H1 (cell line): Measurements from ENCODE around the gene SLC37A1. TPM values are rescaled to one million over a fixed set of nuclear protein-coding genes. Genes with fewer than 3 reads are reported as not detected.

Experiments
- CTCF ChIA-PET: fragments of 300-600 bp; sonication (Branson Sonifier 250); formaldehyde crosslinking; loops from one replicate; lab custom pipeline; 2021; ENCODE audit not compliant: partially characterized antibody; lab: Charles Lee
- POLR2A ChIA-PET: fragments of 300-600 bp; sonication (Branson Sonifier 250); formaldehyde crosslinking; loops from one replicate; lab custom pipeline; 2021; ENCODE audit warnings: inconsistent platforms; ENCODE audit not compliant: partially characterized antibody; lab: Charles Lee
- DNase-seq, 2 experiments: peaks; one replicate each; pipeline versions ENCODE4 v3.0.0 to v3.0.0-alpha.2; 2010 to 2022; ENCODE audit warnings: low spot score in 2 of 2, low read depth in 1 of 2, mixed read lengths in 1 of 2
- FAIRE-seq: peaks from 2 replicates; lab custom pipeline; 2011; peaks lifted over from hg19 to GRCh38; lab: Jason Lieb, UNC
- H2AFZ ChIP-seq: 2 replicates; pipeline ENCODE4 v1.8.1; 2012; ENCODE audit warnings: low read length, inconsistent platforms
- H2AK5ac ChIP-seq: 2 replicates; pipeline ENCODE4 v1.6.1; 2013; ENCODE audit warnings: low read depth, low read length
- H2BK120ac ChIP-seq: replicated peaks from 2 replicates; pipeline ENCODE3; 2013; ENCODE audit warnings: low read depth, low read length, inconsistent platforms
- H2BK12ac ChIP-seq: 2 replicates; pipeline ENCODE4 v1.6.1; 2013; ENCODE audit warnings: low read depth, low read length
- H2BK15ac ChIP-seq: 2 replicates; pipeline ENCODE4 v1.6.1; 2013; ENCODE audit warnings: low read length
- H2BK20ac ChIP-seq: 2 replicates; pipeline ENCODE4 v1.6.1; 2013; ENCODE audit warnings: low read length
- H2BK5ac ChIP-seq: 2 replicates; pipeline ENCODE4 v1.6.1; 2013; ENCODE audit warnings: low read depth, low read length
- H3K14ac ChIP-seq: 2 replicates; pipeline ENCODE4 v1.6.1; 2013; ENCODE audit warnings: inconsistent platforms; ENCODE audit not compliant: insufficient read length
- H3K18ac ChIP-seq: 2 replicates; pipeline ENCODE4 v1.6.1; 2013; ENCODE audit warnings: low read length; ENCODE audit errors: extremely low read depth
- H3K23ac ChIP-seq: 2 replicates; pipeline ENCODE4 v1.6.1; 2013; ENCODE audit warnings: inconsistent platforms; ENCODE audit not compliant: insufficient read length
- H3K23me2 ChIP-seq: 2 replicates; pipeline ENCODE4 v1.6.1; 2013; ENCODE audit warnings: low read depth, low read length
- H3K27ac ChIP-seq: 2 replicates; pipeline ENCODE4 v1.6.1; 2011; ENCODE audit warnings: low read depth, low read length, inconsistent platforms
- H3K27me3 ChIP-seq, 4 experiments: replicated peaks in 1 of 4; 1 replicate in 1 of 4; 2 replicates in 3 of 4; pipeline versions ENCODE4 v1.6.1 to v1.8.1; 2011 to 2013; ENCODE audit warnings: low read length in 3 of 4, mild to moderate bottlenecking in 3 of 4, inconsistent platforms in 2 of 4, mixed read lengths in 2 of 4, moderate library complexity in 1 of 4; ENCODE audit not compliant: control insufficient read depth in 3 of 4, insufficient read depth in 3 of 4; ENCODE audit errors: extremely low read depth in 1 of 4
- H3K36me3 ChIP-seq, 4 experiments: 2 replicates each; pipeline versions ENCODE4 v1.6.1 to v1.8.1; 2011 to 2013; ENCODE audit warnings: mild to moderate bottlenecking in 4 of 4, low read length in 3 of 4, moderate library complexity in 2 of 4, control low read depth in 1 of 4, inconsistent platforms in 1 of 4; ENCODE audit not compliant: insufficient read depth in 4 of 4, control insufficient read depth in 2 of 4
- H3K4ac ChIP-seq: replicated peaks from 2 replicates; pipeline ENCODE3; 2013; ENCODE audit warnings: low read length, low read depth, mixed read lengths, inconsistent platforms; ENCODE audit not compliant: insufficient read length
- H3K4me1 ChIP-seq, 4 experiments: replicated peaks in 1 of 4; 1 replicate in 1 of 4; 2 replicates in 3 of 4; pipeline versions ENCODE4 v1.6.1 to v1.8.1; 2011 to 2013; ENCODE audit warnings: low read length in 3 of 4, inconsistent platforms in 2 of 4, mixed read lengths in 1 of 4; ENCODE audit not compliant: insufficient read depth in 4 of 4, control insufficient read depth in 3 of 4
- H3K4me2 ChIP-seq, 2 experiments: 2 replicates each; pipeline versions ENCODE4 v1.6.1 to v1.8.1; 2011 to 2013; ENCODE audit warnings: low read depth in 2 of 2, low read length in 2 of 2, control low read depth in 1 of 2, inconsistent platforms in 1 of 2, mild to moderate bottlenecking in 1 of 2; ENCODE audit not compliant: insufficient read depth in 1 of 2
- H3K4me3 ChIP-seq, 4 experiments: fragments of 200-600, 300-600 bp in 1 of 4; sonication (generic), shearing (Covaris generic), sonication (Bioruptor Twin) in 1 of 4; 2 replicates each; pipeline versions ENCODE4 v1.5.1 to v1.8.1; 2011 to 2016; ENCODE audit warnings: low read length in 4 of 4, low read depth in 3 of 4, control low read depth in 2 of 4, inconsistent platforms in 2 of 4, mild to moderate bottlenecking in 2 of 4, mixed read lengths in 1 of 4, moderate library complexity in 1 of 4; ENCODE audit not compliant: insufficient read depth in 2 of 4; ENCODE audit errors: extremely low read depth in 1 of 4
- H3K56ac ChIP-seq: replicated peaks from 2 replicates; pipeline ENCODE3; 2013; ENCODE audit warnings: low read depth, mild to moderate bottlenecking, mixed read lengths, low read length, inconsistent platforms; ENCODE audit not compliant: insufficient read length
- H3K79me1 ChIP-seq: 2 replicates; pipeline ENCODE4 v1.6.1; 2013; ENCODE audit warnings: low read depth, low read length, control low read depth
- H3K79me2 ChIP-seq, 2 experiments: 2 replicates each; pipeline versions ENCODE4 v1.6.1 to v1.8.1; 2012 to 2013; ENCODE audit warnings: low read length in 2 of 2, mild to moderate bottlenecking in 2 of 2, inconsistent platforms in 1 of 2; ENCODE audit not compliant: insufficient read depth in 2 of 2, control insufficient read depth in 1 of 2
- H3K9ac ChIP-seq, 4 experiments: replicated peaks in 1 of 4; 1 replicate in 1 of 4; 2 replicates in 3 of 4; pipeline versions ENCODE4 v1.6.1 to v1.8.1; 2011 to 2013; ENCODE audit warnings: low read depth in 3 of 4, low read length in 3 of 4, control low read depth in 2 of 4, mild to moderate bottlenecking in 2 of 4, moderate library complexity in 2 of 4, inconsistent platforms in 1 of 4; ENCODE audit errors: extremely low read depth in 1 of 4
- H3K9me3 ChIP-seq, 2 experiments: 2 replicates each; pipeline versions ENCODE4 v1.6.1 to v1.8.1; 2012 to 2013; ENCODE audit warnings: mild to moderate bottlenecking in 2 of 2, moderate library complexity in 2 of 2, control low read depth in 1 of 2, inconsistent platforms in 1 of 2, low read depth in 1 of 2, low read length in 1 of 2, mixed read lengths in 1 of 2; ENCODE audit not compliant: insufficient read depth in 2 of 2
- H4K20me1 ChIP-seq, 2 experiments: replicated peaks in 1 of 2; 2 replicates each; pipeline versions ENCODE3 to v1.8.1; 2011 to 2013; ENCODE audit warnings: inconsistent platforms in 2 of 2, low read length in 2 of 2, mild to moderate bottlenecking in 1 of 2; ENCODE audit not compliant: insufficient read depth in 2 of 2, control insufficient read depth in 1 of 2
- H4K5ac ChIP-seq: 2 replicates; pipeline ENCODE4 v1.6.1; 2013; ENCODE audit warnings: low read length, low read depth, mixed read lengths, inconsistent platforms; ENCODE audit not compliant: insufficient read length
- H4K8ac ChIP-seq: 2 replicates; pipeline ENCODE4 v1.8.0; 2013; ENCODE audit warnings: mild to moderate bottlenecking, moderate library complexity, low read length, inconsistent platforms; ENCODE audit not compliant: insufficient read depth; ENCODE audit errors: extremely low read depth
- H4K91ac ChIP-seq: replicated peaks from 2 replicates; pipeline ENCODE3; 2013; ENCODE audit warnings: low read length, mixed read lengths, inconsistent platforms; ENCODE audit not compliant: insufficient read length
- EZH2 ChIP-seq: fragments of 200-600 bp; sonication (generic); IDR thresholded peaks from 2 replicates; pipeline ENCODE4 v1.7.1; 2012; ENCODE audit warnings: low read depth, mild to moderate bottlenecking, moderate library complexity, low read length, inconsistent platforms; ENCODE audit not compliant: severe bottlenecking
- GTF2F1 ChIP-seq: IDR thresholded peaks from 2 replicates; pipeline ENCODE4 v1.6.1; 2012; ENCODE audit warnings: low read depth, low read length, improper control_type of control experiment, borderline replicate concordance
- HDAC2 ChIP-seq, 2 experiments: fragments of 300-600 bp in 1 of 2; sonication (generic) in 1 of 2; IDR thresholded peaks; 2 replicates each; pipeline ENCODE4 v1.6.1; 2011 to 2012; ENCODE audit warnings: low read depth in 2 of 2, low read length in 2 of 2, mild to moderate bottlenecking in 2 of 2, moderate library complexity in 2 of 2, borderline replicate concordance in 1 of 2, inconsistent platforms in 1 of 2
- PHF8 ChIP-seq: fragments of 200-600 bp; sonication (generic); conservative IDR thresholded peaks from 2 replicates; pipeline ENCODE4 v1.7.1; 2012; ENCODE audit warnings: low read depth, mild to moderate bottlenecking, inconsistent platforms, low read length, moderate library complexity
- POLR2A ChIP-seq, 2 experiments: IDR thresholded peaks; 1 replicate in 1 of 2; 2 replicates in 1 of 2; pipeline ENCODE4 v1.6.1; 2011; ENCODE audit warnings: low read depth in 2 of 2, low read length in 2 of 2, mild to moderate bottlenecking in 2 of 2; ENCODE audit errors: control extremely low read depth in 1 of 2
- SAP30 ChIP-seq: fragments of 300-600 bp; sonication (generic); IDR thresholded peaks from 2 replicates; pipeline ENCODE4 v1.7.1; 2012; ENCODE audit warnings: low read length, moderate library complexity, mild to moderate bottlenecking, inconsistent platforms; ENCODE audit not compliant: insufficient read depth, insufficient replicate concordance
- SIN3A ChIP-seq, 2 experiments: IDR thresholded peaks in 1 of 2; conservative IDR thresholded peaks in 1 of 2; 2 replicates each; pipeline ENCODE4 v1.6.1; 2011 to 2012; ENCODE audit warnings: low read length in 2 of 2, improper control_type of control experiment in 1 of 2, low read depth in 1 of 2, mild to moderate bottlenecking in 1 of 2
- TAF1 ChIP-seq: IDR thresholded peaks from 2 replicates; pipeline ENCODE4 v1.6.1; 2011; ENCODE audit warnings: mild to moderate bottlenecking, low read depth, low read length
- TCF12 ChIP-seq: IDR thresholded peaks from 2 replicates; pipeline ENCODE4 v1.6.1; 2011; ENCODE audit warnings: low read depth, mild to moderate bottlenecking, low read length
- WGBS, 2 experiments: shearing (Covaris generic) in 1 of 2; methylation state at CpG; one replicate each; pipeline versions ENCODE4 v1.1.6 to v1.1.7; 2013 to 2015; ENCODE audit warnings: low lambda C conversion rate in 2 of 2, mixed read lengths in 2 of 2, inconsistent platforms in 1 of 2, low coverage in 1 of 2, missing lambda C conversion rate in 1 of 2; ENCODE audit not compliant: insufficient replicate concordance in 2 of 2, insufficient coverage in 1 of 2, insufficient read length in 1 of 2; ENCODE audit errors: extremely low coverage in 1 of 2, missing lambda C conversion rate in 1 of 2; 5-methylcytosine and 5-hydroxymethylcytosine counted together
- polyA plus RNA-seq, 7 experiments: library from polyadenylated mRNA; depleted of rRNA in 3 of 7; stranded (reverse) in 5 of 7; unstranded in 2 of 7; fragments of >200 nt in 5 of 7; fragments of 200-250 nt in 2 of 7; gene quantifications; 1 replicate in 5 of 7; 2 replicates in 1 of 7; 4 replicates in 1 of 7; pipeline versions ENCODE4 v1.2.1 to v1.2.3, GENCODE V29; 2011 to 2013; ENCODE audit warnings: missing spikeins in 2 of 7, mixed read lengths in 2 of 7
- total RNA-seq: library from RNA; stranded (reverse); fragmentation: NEBNext Ultra II Directional; extraction: Animal tissue kit (Norgen Biotek cat#: 25700); gene quantifications from 2 replicates; pipeline ENCODE4 v1.2.1, GENCODE V29; 2021

Gene SLC37A1
- total and polyA plus RNA-seq, 2 of the 8 experiments (the other 6 are each of a cell fraction or from before 2014, with no cell fraction given), result 15.6 to 30.9 TPM

DNA sequence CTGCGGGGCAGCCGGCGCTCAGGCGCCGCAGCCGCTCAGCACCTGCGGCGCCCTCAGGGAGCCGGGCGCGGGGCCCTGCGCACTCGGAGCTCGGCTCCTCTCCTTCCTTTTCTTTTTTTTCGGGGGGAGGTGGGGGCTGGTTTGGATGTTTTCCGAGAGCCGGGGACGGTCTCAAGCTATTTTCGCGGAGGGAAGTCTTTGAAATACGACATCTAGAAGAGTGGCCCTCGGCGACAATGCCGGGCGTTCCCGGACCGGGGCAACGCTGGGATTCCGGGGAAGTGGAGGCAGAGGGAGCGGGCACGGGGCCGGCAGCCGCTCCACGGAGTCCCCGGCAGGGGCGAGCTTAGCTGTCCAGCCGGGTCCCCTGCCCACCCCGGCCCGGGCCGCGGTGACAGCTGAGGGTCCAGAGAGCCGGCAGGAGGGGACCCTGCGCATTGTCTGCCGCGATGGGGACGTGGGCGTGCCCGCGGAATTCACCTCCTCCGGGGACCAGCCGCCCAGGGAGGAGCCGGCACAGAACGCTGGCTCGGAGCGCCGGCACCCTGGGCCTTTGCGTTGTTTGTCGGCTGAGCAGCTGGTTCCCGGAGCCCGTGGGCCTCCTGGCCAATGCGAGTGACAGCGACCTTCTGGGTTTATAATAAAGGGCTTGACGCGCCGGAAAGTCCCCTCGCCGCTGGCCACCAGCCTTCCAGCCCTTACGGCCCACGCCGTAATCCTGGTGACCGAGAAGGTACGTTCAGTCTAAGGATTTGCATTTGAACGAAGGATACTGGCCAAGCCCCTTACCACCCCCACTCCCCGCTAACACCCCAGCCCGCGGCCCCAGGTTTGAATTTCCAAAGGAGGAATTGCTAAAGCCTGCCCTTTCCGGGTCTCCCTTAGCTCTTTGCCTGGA is 582 bp downstream of the SLC37A1 start:
- Histone ChIP-seq H2BK120ac (no peak overlapping the region), H2AK5ac (no peak overlapping the region), H3K23ac (no peak overlapping the region), H4K5ac (peak overlapping the region; percentile 26), H3K18ac (peak overlapping the region; percentile 60; the same call in 1 of the 2 replicates), H3K4ac (no peak overlapping the region), H2BK5ac (peak overlapping the region; percentile 2; the same call in 1 of the 2 replicates), H4K20me1 (no peaks in the 10 kb centered on the region), H2AFZ (no peak overlapping the region), H3K9me3 (no peaks in the 10 kb centered on the region), H4K8ac (0 out of 2 replicates have a peak overlapping the region, but pooled peaks have one; percentile 46), H3K56ac (no peak overlapping the region), H3K79me1 (no peaks in the 10 kb centered on the region; the same call in 1 of the 2 replicates), H3K27me3 (peaks cover 0 to 10% (median 6%) of the 10 kb centered on the region in 4 experiments; a peak in 3 of 7 replicates), H2BK12ac (no peak overlapping the region), H3K4me3 (peak overlapping the region; percentile 45 to 81 (median 59)), H2BK15ac (no peak overlapping the region), H3K23me2 (no peaks in the 10 kb centered on the region; the same call in 1 of the 2 replicates), H3K14ac (no peak overlapping the region), H2BK20ac (no peak overlapping the region), H4K91ac (peak overlapping the region; percentile 39), H3K36me3 (peaks cover 0 to 8% (median 7%) of the 10 kb centered on the region in 4 experiments; a peak in 4 of 8 replicates), H3K9ac (peak overlapping the region; percentile 25 to 58 (median 40); a peak in 5 of 7 replicates), H3K4me1 (peaks cover 13 to 20% (median 15%) of the 10 kb centered on the region in 4 experiments), H3K79me2 (peaks cover 0 to 21% of the 10 kb centered on the region in 2 experiments; a peak in 2 of 4 replicates), H3K27ac (no peak overlapping the region), H3K4me2 (peak overlapping the region; percentile 76 to 86)
- POLR2A ChIA-PET, result interaction anchor here (0.5 to 2.5 kb wide), 10 partner anchors 10 to 295 kb away, joined by 3 to 19 read pairs (median 4); partner anchors contain the start of gene ABCG1
- DNase-seq, result peak in 1 of 2 experiments; percentile 80
- CTCF ChIA-PET, result interaction anchor here (0.8 to 2.2 kb wide), 5 partner anchors 13 to 203 kb away, joined by 3 to 7 read pairs (median 3); no protein-coding TSS in a partner anchor
- WGBS, 2 experiments, result 2% methylated on average over 52 of the region's 77 CpGs; no CpG with 5 or more reads in 1 of the 2 experiments
- no peak for FAIRE-seq
- TF ChIP-seq HDAC2 (IDR thresholded peaks at IDR 0.05; ENCODE audit: borderline replicate concordance in 1 of 2, low read depth in 2 of 2, low read length in 2 of 2) (peak in 1 of 2 experiments; percentile 68; a peak in 1 of 4 replicates), GTF2F1 (no peak), TAF1 (0 out of 2 replicates have a peak, but pooled peaks have one; percentile 24), SAP30 (peak; percentile 13), PHF8 (peak; percentile 36; the same call in 1 of the 2 replicates), POLR2A (IDR thresholded peaks at IDR 0.05; ENCODE audit: control extremely low read depth in 1 of 2, low read depth in 2 of 2, low read length in 2 of 2) (peak in 1 of 2 experiments; percentile 73; a peak in 2 of 3 replicates), TCF12 (0 out of 2 replicates have a peak, but pooled peaks have one; percentile 4), EZH2 (peak; percentile 44), SIN3A (conservative IDR thresholded peaks at IDR 0.05 in 1 of 2, IDR thresholded peaks at IDR 0.05 in 1 of 2; ENCODE audit: low read depth in 1 of 2, low read length in 2 of 2) (peak in 1 of 2 experiments; percentile 56; a peak in 1 of 4 replicates)
